RWPE2 (cell line): ENCODE data around the gene KATNIP.

ENCODE experiments used
- ATAC-seq: fragments of 200-7000 bp; cut with Tn5 transposase; 3 replicates; pipeline ENCODE4 v1.9.1; 2021; ENCODE audit warnings: low read depth
- DNase-seq: peaks from one replicate; pipeline ENCODE4 v3.0.0-alpha.2; 2020; ENCODE audit warnings: low spot score
- H3K27ac ChIP-seq: fragments of 450-650 bp; 2 replicates; pipeline ENCODE4 v1.5.1; 2017; ENCODE audit warnings: mild to moderate bottlenecking; ENCODE audit not compliant: poor library complexity, severe bottlenecking
- H3K27me3 ChIP-seq: fragments of 250-450 bp; sonication (Bioruptor Pico); 2 replicates; pipeline ENCODE4 v1.5.1; 2021; ENCODE audit warnings: mild to moderate bottlenecking, moderate library complexity; ENCODE audit not compliant: insufficient read depth, poor library complexity, severe bottlenecking
- H3K36me3 ChIP-seq: fragments of 250-450 bp; sonication (Bioruptor Pico); 2 replicates; pipeline ENCODE4 v1.5.1; 2020; ENCODE audit warnings: low read depth, mild to moderate bottlenecking, moderate library complexity
- H3K4me1 ChIP-seq: fragments of 250-450 bp; sonication (Bioruptor Pico); 2 replicates; pipeline ENCODE4 v1.5.1; 2021; ENCODE audit warnings: mild to moderate bottlenecking, moderate library complexity; ENCODE audit not compliant: insufficient read depth, poor library complexity, severe bottlenecking
- H3K4me3 ChIP-seq: fragments of 250-450 bp; sonication (Bioruptor Pico); 2 replicates; pipeline ENCODE4 v1.5.1; 2021; ENCODE audit warnings: mild to moderate bottlenecking, moderate library complexity; ENCODE audit not compliant: severe bottlenecking
- H3K9me3 ChIP-seq: fragments of 250-450 bp; sonication (Bioruptor Pico); 2 replicates; pipeline ENCODE4 v1.5.1; 2021; ENCODE audit warnings: mild to moderate bottlenecking, moderate library complexity; ENCODE audit not compliant: severe bottlenecking
- CTCF ChIP-seq: fragments of 450-650 bp; IDR thresholded peaks from one replicate; pipeline ENCODE4 v1.5.1; 2017; ENCODE audit warnings: mild to moderate bottlenecking, moderate library complexity; ENCODE audit not compliant: poor library complexity, severe bottlenecking

The KATNIP gene

GRCh38 chr16:27549746-27550581 lies at the start of gene KATNIP, which contains the start of gene GTF3C1:
Gene KATNIP (plus strand): TSS chr16:27550144. CDS start chr16:27550171, 27 bp downstream.
Gene GTF3C1 (minus strand): TSS chr16:27549913. CDS start chr16:27549890, 23 bp downstream.
- H3K4me1 ChIP-seq = peaks cover 23% of the 10 kb centered on the region
- no peak within 1 kb of the TSS for H3K27ac ChIP-seq
- DNase-seq (peak; percentile 99), ATAC-seq (peak; percentile 98)
- peak within 1 kb of the TSS; percentile 80 for H3K4me3 ChIP-seq
- no peak for TF ChIP-seq CTCF
- H3K27me3 ChIP-seq = no peaks in the 10 kb centered on the region
- H3K36me3 ChIP-seq = peaks cover 27% of the 10 kb centered on the region
- H3K9me3 ChIP-seq = no peaks in the 10 kb centered on the region

- TF ChIP-seq CTCF = no peak
- Histone ChIP-seq H3K4me1 (peaks cover 4% of the 10 kb centered on the region), H3K27ac (no peak overlapping the region), H3K9me3 (no peaks in the 10 kb centered on the region), H3K36me3 (peaks cover 91% of the 10 kb centered on the region), H3K27me3 (no peaks in the 10 kb centered on the region), H3K4me3 (no peak overlapping the region)
- DNase-seq (no peak), ATAC-seq (no peak)
Measured at GRCh38 chr16:27500801-27501200, 49.1 kb upstream of the KATNIP start.

- no peaks in the 10 kb centered on the region for H3K9me3 ChIP-seq
- no peak for ATAC-seq
- no peak overlapping the region for H3K27ac ChIP-seq
- H3K4me3 ChIP-seq = no peak overlapping the region
- peaks cover 94% of the 10 kb centered on the region for H3K36me3 ChIP-seq
- peaks cover 4% of the 10 kb centered on the region for H3K4me1 ChIP-seq
- no peak for DNase-seq
- H3K27me3 ChIP-seq = no peaks in the 10 kb centered on the region
- TF ChIP-seq CTCF = no peak
Measured at GRCh38 chr16:27503662-27504061, 46.3 kb upstream of the KATNIP start.

- H3K36me3 ChIP-seq = peaks cover 89% of the 10 kb centered on the region
- ATAC-seq = peak; percentile 56; the same call in 2 of the 3 replicates
Measured at GRCh38 chr16:27505297-27506236, 44.4 kb upstream of the KATNIP start.

More at GRCh38 chr16:27505297-27506236, 44.4 kb upstream of the KATNIP start:
- no peak for TF ChIP-seq CTCF
- Histone ChIP-seq H3K9me3 (no peaks in the 10 kb centered on the region), H3K4me3 (no peak overlapping the region), H3K27me3 (no peaks in the 10 kb centered on the region), H3K27ac (no peak overlapping the region), H3K4me1 (peaks cover 4% of the 10 kb centered on the region)
- DNase-seq = no peak
